HG03103 (cell line): ENCODE results near the gene GAD2.
"Not testable (repeated sequence)": the region's sequence is repeated elsewhere in the genome, so short reads cannot be mapped to it uniquely, and the experiment has no call there.

ENCODE experiments used
- ATAC-seq: cut with Tn5 transposase; IDR thresholded peaks from one replicate; pipeline ENCODE4 v1.9.1; 2021; ENCODE audit warnings: low read depth; ENCODE audit not compliant: unreplicated experiment

Gene GAD2

DNA sequence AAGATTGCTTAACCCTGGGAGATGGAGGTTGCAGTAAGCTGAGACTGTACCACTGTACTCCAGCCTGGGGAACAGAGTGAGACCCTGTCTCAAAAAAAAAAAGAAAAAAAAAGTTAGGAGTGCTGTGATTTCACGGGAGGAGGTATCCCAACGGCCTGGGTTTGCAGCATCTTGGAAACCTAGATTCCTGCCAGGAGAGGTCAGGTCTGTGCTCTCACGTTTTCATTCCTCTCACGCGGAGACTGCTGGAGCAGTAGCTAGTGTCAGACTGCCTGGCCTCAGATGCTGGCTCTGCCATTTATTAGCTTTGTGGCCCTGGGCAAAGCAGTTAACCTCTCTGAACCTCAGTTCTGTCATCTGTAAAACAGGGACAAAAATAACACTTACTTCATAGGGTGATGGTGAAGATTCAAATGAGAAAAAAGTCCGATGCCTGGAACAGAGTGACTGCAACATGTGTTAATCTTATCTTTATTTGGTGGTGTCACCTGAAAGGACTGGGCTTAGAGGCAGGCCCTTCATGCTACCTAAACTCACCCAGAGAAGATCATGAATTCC lies 94.9 kb downstream of the GAD2 start:
- no peak for ATAC-seq

DNA sequence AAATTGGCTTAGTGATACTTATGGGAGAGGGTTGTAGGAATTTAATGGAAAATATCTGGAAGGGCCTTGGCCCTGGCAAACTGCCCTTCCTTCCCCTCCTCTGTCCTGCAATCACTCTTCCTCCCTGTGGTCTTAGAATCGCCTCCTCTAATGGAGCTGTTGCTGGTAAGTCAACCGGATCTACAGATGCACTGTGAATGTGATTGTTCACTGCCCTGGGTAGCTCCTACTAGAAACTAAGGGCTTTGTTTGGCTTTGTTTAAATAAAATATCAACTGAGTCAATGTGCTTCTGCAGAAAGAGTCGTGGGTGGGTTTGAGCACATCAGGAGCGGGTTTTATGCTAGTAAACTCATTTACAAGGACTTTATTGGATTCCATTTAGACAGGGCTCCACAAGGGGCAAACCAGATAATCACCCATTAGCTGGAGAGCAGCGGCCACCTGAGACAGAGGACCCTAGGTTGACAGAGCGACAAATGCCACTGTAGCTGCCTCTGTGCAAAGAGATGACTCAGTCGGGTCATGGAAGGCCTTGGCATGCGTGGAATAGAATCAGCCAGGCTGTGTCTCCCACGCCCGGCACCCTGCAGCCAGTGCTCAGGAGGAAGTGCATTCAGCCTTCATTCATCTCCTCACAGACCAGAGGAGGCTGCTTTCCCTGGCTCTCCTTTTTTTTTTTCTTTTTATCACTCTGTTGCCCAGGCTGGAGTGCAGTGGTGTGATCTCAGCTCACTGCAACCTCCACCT lies 97.9 kb downstream of the GAD2 start:
- ATAC-seq = no peak

DNA sequence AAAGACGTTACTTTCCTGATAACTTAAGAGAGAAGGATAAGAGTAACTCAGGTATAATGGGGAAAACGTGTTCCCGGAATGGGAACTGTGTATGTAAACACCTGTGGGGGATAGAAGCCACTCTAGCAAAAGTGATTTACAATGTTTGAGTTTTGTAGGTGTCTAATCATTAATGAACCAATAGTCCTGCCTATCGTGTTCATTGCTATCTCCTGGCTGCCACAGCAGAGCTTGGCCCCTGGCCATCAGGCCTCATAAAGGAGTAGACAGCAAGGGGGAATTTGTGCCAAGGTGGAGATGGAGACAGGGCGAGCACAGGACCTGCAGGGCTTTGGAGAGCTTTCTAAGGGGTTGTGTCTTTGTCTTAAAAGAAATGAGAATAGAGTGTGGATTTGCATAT lies 102.1 kb downstream of the GAD2 start:
- ATAC-seq = no peak

DNA sequence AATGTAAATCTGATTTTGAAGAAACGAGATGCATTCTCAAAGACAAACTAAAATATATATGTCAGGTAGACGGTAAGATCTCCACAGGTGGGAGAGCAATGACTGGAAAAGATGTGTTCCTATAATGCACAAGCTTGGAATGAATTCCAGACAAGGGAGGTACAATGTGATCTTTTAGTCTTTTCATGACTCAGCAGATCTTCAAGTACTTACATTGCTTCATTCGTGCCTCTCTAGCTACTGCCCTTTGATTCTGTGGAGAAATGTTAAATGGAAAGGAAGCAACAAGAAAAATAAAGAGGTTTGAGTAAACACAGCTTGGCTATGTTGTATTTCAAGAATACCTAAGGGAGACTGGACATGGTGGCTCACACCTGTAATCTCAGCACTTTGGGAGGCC lies 106.6 kb downstream of the GAD2 start:
- ATAC-seq = no peak

DNA sequence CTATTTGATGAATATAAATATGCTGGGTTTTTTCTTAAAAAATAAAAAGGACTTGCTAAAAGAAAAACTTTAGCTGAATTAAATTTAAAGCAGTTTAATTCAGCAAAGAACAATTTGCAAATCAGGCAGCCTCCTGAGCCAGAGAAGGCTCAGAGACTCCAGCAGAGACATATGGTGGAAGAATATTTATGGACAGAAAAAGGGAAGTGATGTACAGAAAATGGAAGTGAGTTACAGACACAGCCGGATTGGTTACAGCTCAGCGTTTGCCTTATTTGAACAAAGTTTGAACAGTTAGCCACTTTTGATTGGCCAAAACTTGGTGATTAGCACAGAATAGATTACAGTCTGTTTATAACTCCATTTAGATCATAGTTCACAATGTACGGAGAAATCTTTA lies 110.3 kb downstream of the GAD2 start:
- ATAC-seq = no peak

DNA sequence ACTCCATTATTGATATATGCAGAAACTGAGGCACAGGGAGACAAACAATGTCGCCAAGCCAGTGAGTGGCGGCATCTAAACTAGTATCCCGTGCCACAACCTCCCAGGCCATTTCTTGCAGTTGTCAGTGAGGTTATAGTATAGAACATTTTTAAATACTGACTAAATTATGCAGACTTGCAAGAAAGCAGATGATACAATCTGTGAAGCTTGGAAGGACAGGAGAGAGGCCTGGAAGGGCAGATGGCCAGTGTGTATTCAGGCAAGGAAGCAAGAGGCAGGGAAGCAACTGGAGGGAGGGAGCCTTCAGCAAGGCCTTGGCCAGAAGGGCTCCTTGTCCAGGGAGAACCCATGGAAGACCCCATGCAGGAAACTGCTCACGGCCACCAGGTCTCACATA lies 111.2 kb downstream of the GAD2 start:
- no peak for ATAC-seq

DNA sequence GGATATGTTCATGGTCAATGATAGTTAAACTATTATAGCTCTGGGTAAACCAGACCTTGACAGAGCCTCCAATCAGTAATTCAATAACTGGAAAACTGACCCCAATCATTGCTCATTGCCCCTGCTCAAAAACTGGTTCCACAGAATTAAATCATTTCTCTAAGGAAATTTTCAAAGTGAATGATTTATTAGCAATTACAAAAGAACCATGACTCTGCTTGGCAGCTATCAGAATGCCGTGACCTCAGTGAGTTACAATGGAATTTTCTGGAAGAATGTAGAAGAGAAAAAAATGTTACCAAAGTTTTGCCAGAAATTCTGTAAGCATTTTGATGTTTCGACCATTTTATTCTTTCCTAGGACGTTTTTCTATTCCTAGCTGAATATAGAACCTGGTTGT lies 114.8 kb downstream of the GAD2 start:
- ATAC-seq = no peak

DNA sequence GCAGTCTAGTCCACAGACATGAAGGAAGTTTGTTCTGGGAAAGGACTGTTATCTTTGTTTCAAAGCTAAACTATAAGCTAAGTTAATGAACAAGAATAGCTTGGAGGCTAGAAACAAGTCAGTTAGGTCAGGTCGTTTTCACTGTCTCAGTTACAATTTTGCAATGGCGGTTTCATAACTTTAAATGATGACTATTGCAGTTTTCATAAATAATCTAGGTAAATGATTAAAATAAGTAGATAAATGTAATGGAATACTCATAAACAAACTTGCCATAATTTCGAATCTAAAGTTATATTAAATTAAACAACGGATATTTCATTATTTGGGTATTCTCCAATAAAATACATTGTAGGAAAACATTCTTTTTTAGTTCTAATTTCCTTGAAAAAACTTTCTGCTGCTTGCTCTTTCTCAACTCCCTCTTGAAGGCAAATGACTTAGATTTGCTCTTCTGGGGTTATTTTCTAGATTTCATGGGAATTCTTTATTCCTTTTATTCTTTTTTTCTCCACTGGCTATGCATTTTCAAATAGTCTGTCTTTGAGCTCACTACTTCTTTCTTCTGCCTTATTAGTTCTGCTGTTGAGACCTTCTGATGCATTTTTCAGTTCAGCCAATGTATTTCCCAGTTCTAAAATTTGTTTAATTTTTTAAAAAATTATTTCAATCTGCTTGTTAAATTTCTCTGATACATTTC lies 117.8 kb downstream of the GAD2 start:
- ATAC-seq = no peak

DNA sequence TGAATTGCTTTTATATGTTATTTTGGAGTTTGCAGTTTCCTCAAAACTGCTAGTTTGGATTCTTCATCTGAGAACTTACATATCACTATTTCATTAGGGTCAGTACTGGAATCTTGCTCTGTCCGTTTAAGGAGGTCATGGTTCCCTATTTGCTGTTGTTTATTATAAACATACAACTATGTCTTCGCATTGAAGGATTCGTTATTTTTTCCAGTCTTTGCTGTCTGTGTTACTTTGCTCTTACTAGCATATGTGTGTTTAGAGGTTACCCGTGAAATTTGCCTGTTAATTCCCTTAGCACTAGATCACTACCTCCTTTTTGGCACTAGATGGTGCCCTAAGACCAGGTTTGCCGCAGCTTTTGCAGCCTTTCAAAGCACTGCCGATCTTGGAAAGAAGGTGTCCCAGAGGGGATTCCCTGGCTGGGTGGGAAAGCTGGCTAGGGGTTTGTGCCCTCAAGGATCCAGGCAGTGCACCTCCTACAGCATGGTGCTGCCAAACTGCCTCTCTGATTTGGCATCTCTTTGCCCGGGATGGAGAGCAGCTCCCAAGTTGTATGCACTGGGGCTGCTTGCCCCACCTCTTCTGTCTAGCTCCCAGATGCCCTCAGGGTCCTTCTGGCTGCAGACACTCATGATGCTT lies 118.5 kb downstream of the GAD2 start:
- peak; percentile 76 for ATAC-seq

DNA sequence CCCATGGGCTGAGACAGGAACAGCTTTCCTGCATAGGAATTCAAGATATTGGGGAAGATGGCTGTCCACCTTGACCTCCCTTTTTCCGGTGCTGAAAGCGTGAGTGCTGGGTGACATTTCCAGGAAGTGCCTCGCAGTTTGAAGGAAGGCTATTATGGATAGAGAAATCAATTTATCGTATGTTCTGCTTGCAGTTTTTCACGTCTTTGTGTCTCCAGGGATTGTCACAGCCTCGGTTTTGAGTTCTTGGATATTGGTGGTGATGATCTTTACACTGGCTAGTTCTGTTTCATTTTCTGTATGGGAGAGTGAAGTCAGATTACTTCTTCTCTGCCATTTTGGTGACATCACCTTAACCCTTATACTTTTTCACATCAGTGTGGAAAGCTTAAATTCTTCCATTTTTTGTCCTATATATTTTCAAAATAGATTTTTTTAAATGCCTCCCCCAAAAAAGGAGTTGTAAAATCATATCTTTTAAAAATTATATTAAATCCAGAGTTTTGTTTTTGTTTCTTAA lies 119.1 kb downstream of the GAD2 start:
- peak; percentile 53 for ATAC-seq

DNA sequence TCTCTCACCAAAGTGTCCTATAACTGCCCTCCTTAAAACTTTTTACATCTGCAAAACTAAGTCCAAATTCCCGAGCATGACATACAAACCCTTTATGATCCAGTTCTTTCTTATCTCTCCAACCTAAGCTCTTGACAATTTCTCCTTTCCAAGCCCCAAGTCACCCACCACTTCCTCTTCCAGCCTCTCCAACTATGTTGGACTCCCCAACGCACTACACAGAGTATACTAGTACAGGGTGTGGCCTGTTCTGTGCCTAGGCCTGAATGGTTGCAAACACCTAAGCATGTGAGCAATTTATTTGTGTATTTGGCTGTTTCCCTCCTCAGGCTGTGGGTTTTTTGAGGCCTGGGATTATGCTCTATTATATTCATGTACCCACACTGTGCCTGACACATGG lies 120.4 kb downstream of the GAD2 start:
- ATAC-seq = no peak

DNA sequence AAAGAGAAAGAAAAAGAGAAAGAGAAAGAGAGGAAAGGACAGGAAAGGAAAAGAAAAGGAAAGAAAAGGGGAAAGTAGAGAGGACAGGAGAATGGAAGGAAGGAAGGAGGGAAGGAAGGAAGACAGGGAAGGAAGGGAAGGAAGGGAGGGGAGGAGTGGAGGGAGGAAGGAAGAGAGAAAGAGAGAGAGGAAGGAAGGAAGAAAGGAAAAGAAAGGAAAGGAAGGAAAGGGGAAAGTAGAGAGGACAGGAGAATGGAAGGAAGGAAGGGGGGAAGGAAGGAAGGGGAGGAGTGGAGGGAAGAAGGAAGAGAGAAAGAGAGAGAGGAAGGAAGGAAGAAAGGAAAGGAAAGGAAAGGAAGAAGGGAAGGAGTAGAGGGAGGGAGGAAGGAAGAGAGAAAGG lies 125.1 kb downstream of the GAD2 start:
- ATAC-seq = no peak

DNA sequence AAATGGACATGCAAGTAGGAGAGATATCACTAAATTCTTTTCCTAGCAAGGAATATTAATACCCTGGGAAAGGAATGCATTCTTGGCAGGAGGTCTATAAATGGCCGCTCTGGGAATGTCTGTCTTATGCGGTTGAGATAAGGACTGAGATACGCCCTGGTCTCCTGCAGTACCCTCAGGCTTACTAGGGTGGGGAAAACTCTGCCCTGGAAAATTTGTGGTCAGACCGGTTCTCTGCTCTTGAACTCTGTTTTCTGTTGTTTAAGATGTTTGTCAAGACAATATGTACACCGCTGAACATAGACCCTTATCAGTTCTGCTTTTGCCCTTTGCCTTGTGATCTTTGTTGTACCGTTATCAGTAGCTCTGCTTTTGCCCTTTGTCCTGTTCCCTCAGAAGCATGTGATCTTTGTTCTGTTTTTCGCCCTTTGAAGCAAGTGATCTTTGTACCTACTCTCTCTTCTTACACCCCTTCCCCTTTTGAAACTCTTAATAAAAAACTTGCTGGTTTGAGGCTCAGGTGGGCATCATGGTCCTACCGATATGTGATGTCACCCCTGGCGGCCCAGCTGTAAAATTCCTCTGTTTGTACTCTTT lies 132.3 kb downstream of the GAD2 start:
- not testable (repeated sequence) for ATAC-seq
